ENCODE results near the gene CNTNAP2. TPM values are rescaled to one million over a fixed set of nuclear protein-coding genes. Genes with fewer than 3 reads are reported as not detected.

Gene CNTNAP2
- total and polyA plus RNA-seq, 12 donors = 0.07 to 0.77 (median 0.24) TPM

GRCh38 chr7:147022056-147022455, 905.5 kb downstream of the CNTNAP2 start:
- intact Hi-C loops (cut with DNase I) = no loop called here
- no peak for TF ChIP-seq CTCF (IDR thresholded peaks at IDR 0.05)
- H3K4me3 ChIP-seq = no peak overlapping the region
- ATAC-seq (no peak), DNase-seq (no peak)
- H3K36me3 ChIP-seq = no peaks in the 10 kb centered on the region
- H3K9me3 ChIP-seq = peaks cover 0 to 4% (median 0%) of the 10 kb centered on the region in 11 donors
- 53% methylated on average over 2 of the region's 2 CpGs for WGBS, 2 donors
- no peaks in the 10 kb centered on the region for H3K27me3 ChIP-seq
- H3K27ac ChIP-seq = no peak overlapping the region
- H3K4me1 ChIP-seq = no peaks in the 10 kb centered on the region

- no peak overlapping the region for H3K27ac ChIP-seq
- no peak for TF ChIP-seq CTCF (IDR thresholded peaks at IDR 0.05)
- H3K4me3 ChIP-seq = no peak overlapping the region
- intact Hi-C loops (cut with DNase I) = no loop called here
- H3K36me3 ChIP-seq = no peaks in the 10 kb centered on the region
- DNase-seq (no peak), ATAC-seq (no peak)
- H3K4me1 ChIP-seq = no peaks in the 10 kb centered on the region
- H3K9me3 ChIP-seq = peaks cover 0 to 8% (median 0%) of the 10 kb centered on the region in 11 donors
- H3K27me3 ChIP-seq = no peaks in the 10 kb centered on the region
Observed at GRCh38 chr7:147023440-147023839, 906.8 kb downstream of the CNTNAP2 start.

GRCh38 chr7:147029953-147030352, 913.4 kb downstream of the CNTNAP2 start:
- TF ChIP-seq CTCF (IDR thresholded peaks at IDR 0.05) = no peak
- intact Hi-C loops (cut with DNase I) = no loop called here
- H3K4me3 ChIP-seq = no peak overlapping the region
- H3K9me3 ChIP-seq = peaks cover 0 to 17% (median 0%) of the 10 kb centered on the region in 11 donors
- no peaks in the 10 kb centered on the region for H3K27me3 ChIP-seq
- 90 to 96% methylated on average over 1 of the region's 1 CpG for WGBS, 2 donors
- DNase-seq = no peak
- no peak for ATAC-seq
- no peaks in the 10 kb centered on the region for H3K36me3 ChIP-seq
- no peaks in the 10 kb centered on the region for H3K4me1 ChIP-seq
- no peak overlapping the region for H3K27ac ChIP-seq

- peaks cover 0 to 11% (median 0%) of the 10 kb centered on the region in 11 donors for H3K9me3 ChIP-seq
- intact Hi-C loops (cut with DNase I) = no loop called here
- WGBS, 2 donors = 57 to 67% methylated on average over 1 of the region's 1 CpG
- DNase-seq (no peak), ATAC-seq (no peak)
- no peaks in the 10 kb centered on the region for H3K4me1 ChIP-seq
- TF ChIP-seq CTCF (IDR thresholded peaks at IDR 0.05) = no peak
- H3K27ac ChIP-seq = no peak overlapping the region
- no peaks in the 10 kb centered on the region for H3K27me3 ChIP-seq
- H3K4me3 ChIP-seq = no peak overlapping the region
- no peaks in the 10 kb centered on the region for H3K36me3 ChIP-seq
Observed at GRCh38 chr7:147033641-147034040, 917.0 kb downstream of the CNTNAP2 start.

Data from heart right ventricle (tissue), 16 donors.